ENCODE measurements around the gene CHERP. TPM values are rescaled to one million over a fixed set of nuclear protein-coding genes. Genes with fewer than 3 reads are reported as not detected.
"Not testable (repeated sequence)": the region's sequence is repeated elsewhere in the genome, so short reads cannot be mapped to it uniquely, and the experiment has no call there.

CHERP gene
- total RNA-seq, 1 donor from 2014 or later = 89.8 TPM

DNA sequence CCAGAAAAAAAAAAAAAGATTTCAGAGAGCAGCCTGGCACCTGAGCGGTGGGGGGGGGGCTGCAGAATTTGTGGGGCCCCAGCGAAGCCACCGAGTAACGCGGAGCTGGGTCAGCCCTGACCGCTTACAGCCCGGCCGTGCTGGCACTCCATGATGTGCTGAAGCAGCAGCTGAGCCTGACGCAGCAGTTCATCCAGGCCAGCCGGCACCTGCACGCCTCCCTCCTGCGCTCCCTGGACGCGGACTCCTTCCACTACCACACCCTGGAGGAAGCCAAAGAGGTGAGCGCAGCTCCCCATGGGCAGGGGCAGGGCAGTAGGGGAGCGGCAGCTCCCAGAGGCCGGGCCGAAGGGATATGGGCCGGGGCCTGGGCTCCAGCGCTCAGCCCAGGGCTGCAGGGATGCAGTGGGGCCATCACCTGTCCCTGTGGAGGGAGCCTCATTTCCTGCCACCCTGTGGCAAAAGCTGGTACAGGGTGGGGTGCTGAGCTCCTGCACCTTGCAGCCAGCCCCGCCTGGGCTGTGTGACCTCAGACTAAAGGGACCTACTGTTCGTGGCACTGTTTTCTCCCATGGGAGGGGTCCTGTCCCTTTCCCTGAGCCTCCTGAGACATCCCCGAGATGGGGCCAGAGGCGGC is 27.7 kb downstream of the CHERP start:
- Mint-ChIP-seq H3K27ac (no peak overlapping the region), H3K9me3 (no peaks in the 10 kb centered on the region), H3K4me3 (no peak overlapping the region), H3K36me3 (ENCODE audit: low read depth) (peaks cover 26% of the 10 kb centered on the region), H3K4me1 (peaks cover 2% of the 10 kb centered on the region), H3K27me3 (no peaks in the 10 kb centered on the region)
- intact Hi-C loops (cut with micrococcal nuclease) = no loop called here
- DNase-seq = no peak

DNA sequence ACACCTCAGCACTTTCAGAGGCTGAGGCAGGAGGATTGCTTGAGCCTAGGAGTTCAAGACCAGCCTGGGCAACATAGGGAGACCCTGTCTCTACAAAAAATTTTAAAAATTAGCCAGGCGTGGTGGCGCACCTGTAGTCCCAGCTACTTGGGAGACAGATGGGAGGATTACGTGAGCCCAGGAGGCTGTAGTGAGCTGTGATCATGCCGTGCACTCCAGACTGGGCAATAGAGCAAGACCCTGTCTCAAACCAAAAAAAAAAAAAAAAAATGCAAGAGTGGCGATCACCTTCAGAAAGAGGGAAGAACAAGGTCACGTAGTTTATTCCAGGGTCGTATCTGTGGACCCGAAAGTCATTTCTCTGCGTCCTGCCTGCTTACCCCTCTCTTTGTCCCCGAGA is 29.6 kb downstream of the CHERP start:
- intact Hi-C loops (cut with micrococcal nuclease); H3K4me3 Mint-ChIP-seq; H3K27ac Mint-ChIP-seq; H3K4me1 Mint-ChIP-seq; DNase-seq; H3K9me3 Mint-ChIP-seq; H3K36me3 Mint-ChIP-seq (ENCODE audit: low read depth); H3K27me3 Mint-ChIP-seq: not testable (repeated sequence)

DNA sequence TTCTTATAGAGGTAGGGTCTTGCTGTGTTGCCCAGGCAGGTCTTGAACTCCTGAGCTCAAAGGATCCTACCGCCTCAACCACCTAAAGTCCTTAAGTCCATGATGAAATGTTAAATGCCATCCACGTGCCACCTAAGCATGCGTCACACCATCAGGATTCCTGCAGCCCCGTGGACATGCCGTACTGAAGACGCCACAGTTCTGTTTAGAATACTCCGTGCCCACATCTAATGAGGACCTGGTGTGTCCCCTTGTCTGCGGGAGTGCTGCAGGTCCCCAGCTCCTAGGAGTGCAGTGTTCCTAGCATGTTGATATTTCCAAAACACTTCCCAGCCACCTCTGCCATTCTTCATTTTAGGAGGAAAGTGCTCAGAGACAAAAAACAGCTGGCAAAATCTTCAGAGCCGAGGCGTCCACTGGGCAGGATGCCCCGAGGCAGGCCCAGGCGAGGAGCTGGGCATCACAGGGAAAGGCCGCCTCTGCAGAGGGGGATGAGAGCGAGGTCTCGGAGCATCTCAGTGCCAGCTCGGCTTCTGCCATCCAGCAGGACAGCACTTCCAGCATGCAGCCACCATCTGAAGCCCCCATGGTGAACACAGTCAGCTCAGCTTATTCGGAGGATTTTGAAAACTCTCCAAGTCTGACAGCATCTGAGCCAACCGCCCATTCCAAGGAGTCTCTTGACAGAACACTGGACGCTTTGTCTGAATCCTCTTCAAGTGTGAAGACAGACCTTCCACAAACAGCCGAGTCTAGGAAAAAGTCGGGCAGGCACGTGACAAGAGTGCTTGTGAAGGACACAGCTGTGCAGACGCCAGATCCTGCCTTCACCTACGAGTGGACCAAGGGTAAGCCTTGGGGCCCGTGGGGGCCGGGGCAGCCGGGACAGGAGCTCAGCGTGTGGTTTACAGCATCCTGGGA is 32.8 kb downstream of the CHERP start:
- H3K36me3 Mint-ChIP-seq (ENCODE audit: low read depth) = peaks cover 3% of the 10 kb centered on the region
- intact Hi-C loops (cut with micrococcal nuclease) = no loop called here
- peaks cover 2% of the 10 kb centered on the region for H3K4me1 Mint-ChIP-seq
- no peak overlapping the region for H3K4me3 Mint-ChIP-seq
- no peak for DNase-seq
- H3K27me3 Mint-ChIP-seq = no peaks in the 10 kb centered on the region
- no peaks in the 10 kb centered on the region for H3K9me3 Mint-ChIP-seq
- no peak overlapping the region for H3K27ac Mint-ChIP-seq

DNA sequence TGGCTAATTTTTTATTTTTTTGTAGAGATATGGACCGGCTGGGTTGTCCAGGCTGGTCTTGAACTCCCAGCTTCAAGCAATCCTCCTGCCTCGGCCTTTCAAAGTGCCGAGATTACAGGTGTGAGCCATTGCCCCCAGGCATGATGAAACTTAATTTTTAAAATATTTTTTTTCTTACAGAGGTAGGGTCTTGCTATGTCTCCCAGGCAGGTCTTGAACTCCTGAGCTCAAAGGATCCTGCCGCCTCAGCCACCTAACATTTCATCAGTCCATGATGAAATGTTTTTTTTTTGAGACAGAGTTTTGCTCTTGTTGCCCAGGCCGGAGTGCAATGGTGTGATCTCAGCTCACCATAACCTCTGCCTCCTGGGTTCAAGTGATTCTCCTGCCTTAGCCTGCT is 33.7 kb downstream of the CHERP start:
- Mint-ChIP-seq H3K4me1 (peaks cover 2% of the 10 kb centered on the region), H3K9me3 (no peaks in the 10 kb centered on the region), H3K27me3 (no peaks in the 10 kb centered on the region), H3K36me3 (ENCODE audit: low read depth) (peaks cover 3% of the 10 kb centered on the region), H3K27ac (no peak overlapping the region), H3K4me3 (no peak overlapping the region)
- intact Hi-C loops (cut with micrococcal nuclease) = no loop called here
- no peak for DNase-seq

DNA sequence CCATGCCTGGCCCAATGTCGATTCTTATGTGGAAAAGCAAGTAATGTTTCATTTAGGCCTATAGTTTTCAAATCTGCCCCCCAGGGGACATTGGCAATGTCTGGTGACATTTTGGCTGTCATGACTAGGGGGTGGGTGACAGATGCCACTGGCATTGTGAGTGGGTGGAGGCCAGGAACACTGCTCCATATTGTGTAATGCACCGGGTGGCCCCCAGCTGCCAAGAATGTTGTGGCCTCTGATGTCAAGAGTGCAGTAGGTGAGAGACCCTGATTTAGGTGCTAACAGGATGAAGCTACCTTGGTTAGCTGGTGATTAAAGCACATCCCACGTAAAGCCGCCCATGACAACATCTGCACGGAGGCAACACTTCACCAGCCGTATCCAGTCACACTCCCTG is 35.3 kb downstream of the CHERP start:
- Mint-ChIP-seq H3K9me3 (no peaks in the 10 kb centered on the region), H3K4me3 (no peak overlapping the region), H3K36me3 (ENCODE audit: low read depth) (peaks cover 1% of the 10 kb centered on the region), H3K27me3 (no peaks in the 10 kb centered on the region), H3K4me1 (no peaks in the 10 kb centered on the region), H3K27ac (no peak overlapping the region)
- intact Hi-C loops (cut with micrococcal nuclease) = no loop called here
- DNase-seq = no peak

DNA sequence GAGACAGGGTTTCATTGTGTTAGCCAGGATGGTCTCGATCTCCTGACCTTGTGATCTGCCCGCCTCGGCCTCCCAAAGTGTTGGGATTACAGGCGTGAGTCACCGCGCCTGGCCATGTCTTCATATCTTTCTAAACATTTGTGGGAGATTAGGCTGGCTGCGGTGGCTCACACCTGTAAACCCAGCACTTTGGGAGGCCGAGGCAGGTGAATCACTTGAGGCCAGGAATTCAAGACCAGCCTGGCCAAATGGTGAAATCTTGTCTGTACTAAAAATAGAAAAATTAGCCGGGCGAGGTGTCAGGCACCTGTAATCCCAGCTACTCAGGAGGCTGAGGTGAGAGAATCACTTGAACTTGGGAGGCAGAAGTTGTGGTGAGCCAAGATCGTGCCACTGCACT is 36.1 kb downstream of the CHERP start:
- DNase-seq; H3K4me1 Mint-ChIP-seq; H3K9me3 Mint-ChIP-seq; H3K27me3 Mint-ChIP-seq; H3K36me3 Mint-ChIP-seq (ENCODE audit: low read depth); intact Hi-C loops (cut with micrococcal nuclease); H3K4me3 Mint-ChIP-seq; H3K27ac Mint-ChIP-seq: not testable (repeated sequence)

DNA sequence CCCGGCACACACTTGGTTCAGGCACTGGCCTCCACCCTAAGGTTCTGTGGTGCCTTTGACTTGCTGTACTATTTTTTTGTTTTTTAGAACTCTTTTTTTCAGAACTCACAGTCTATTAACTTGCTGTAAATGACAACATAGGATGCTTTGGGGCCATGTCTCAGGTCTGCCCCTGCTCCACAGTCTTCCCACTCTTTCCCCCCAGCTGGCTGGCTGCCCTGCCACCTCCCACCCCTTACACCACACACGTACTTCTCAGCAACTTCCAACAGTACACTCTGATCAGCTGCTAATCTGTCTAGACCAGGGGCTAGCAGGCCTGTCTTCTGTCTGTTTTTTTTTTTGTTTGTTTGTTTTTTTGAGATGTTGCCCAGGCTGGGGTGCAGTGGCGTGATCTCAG is 38.0 kb downstream of the CHERP start:
- intact Hi-C loops (cut with micrococcal nuclease) = no loop called here
- no peak for DNase-seq
- Mint-ChIP-seq H3K36me3 (ENCODE audit: low read depth) (peaks cover 2% of the 10 kb centered on the region), H3K9me3 (no peaks in the 10 kb centered on the region), H3K4me1 (no peaks in the 10 kb centered on the region), H3K27me3 (no peaks in the 10 kb centered on the region), H3K27ac (no peak overlapping the region), H3K4me3 (no peak overlapping the region)

DNA sequence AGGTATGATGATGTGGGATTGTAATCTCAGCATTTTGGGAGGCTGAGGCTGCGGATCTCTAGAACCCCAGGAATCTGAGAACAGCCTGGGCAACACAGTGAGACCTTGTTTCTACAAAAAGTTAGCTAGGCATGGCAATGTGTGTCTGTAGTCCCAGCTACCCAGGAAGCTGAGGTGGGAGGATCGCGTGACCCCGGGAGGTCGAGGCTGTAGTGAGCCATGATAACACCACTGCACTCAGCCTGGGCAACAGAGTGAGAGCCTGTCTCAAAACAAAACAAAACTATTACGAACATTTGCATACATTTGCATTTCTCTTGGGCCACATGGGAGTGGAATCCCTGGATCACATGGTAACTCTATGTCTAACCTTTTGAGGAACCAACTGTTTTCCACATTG is 44.4 kb downstream of the CHERP start:
- Mint-ChIP-seq H3K27ac (no peak overlapping the region), H3K4me3 (peak overlapping the region; percentile 96), H3K36me3 (ENCODE audit: low read depth) (peaks cover 2% of the 10 kb centered on the region), H3K27me3 (no peaks in the 10 kb centered on the region), H3K9me3 (no peaks in the 10 kb centered on the region), H3K4me1 (peaks cover 14% of the 10 kb centered on the region)
- no peak for DNase-seq
- intact Hi-C loops (cut with micrococcal nuclease) = loop anchor here (2.0 kb wide), 1 partner anchor 123 kb away; no protein-coding TSS in a partner anchor

DNA sequence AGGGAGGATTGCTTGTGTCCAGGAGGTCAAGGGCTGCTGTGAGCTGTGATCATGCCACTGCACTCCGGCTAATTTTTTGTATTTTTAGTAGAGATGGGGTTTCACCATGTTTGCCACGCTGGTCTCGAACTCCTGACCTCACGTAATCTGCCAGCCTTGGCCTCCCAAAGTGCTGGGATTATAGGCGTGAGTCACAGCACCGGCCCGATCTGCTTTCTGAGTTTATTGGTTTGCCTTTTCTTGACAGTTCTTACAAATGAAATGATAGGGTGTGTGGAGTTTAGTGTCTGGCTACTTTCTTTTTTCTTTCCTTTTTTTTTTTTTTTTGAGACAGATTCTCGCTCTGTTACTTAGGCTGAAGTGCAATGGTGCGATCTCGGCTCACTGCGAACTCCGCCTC is 45.2 kb downstream of the CHERP start:
- intact Hi-C loops (cut with micrococcal nuclease) = loop anchor here (2.0 kb wide), 1 partner anchor 124 kb away; no protein-coding TSS in a partner anchor
- H3K36me3 Mint-ChIP-seq (ENCODE audit: low read depth) = peaks cover 2% of the 10 kb centered on the region
- no peak overlapping the region for H3K27ac Mint-ChIP-seq
- DNase-seq = no peak
- H3K9me3 Mint-ChIP-seq = no peaks in the 10 kb centered on the region
- H3K4me3 Mint-ChIP-seq = peak overlapping the region; percentile 96
- H3K27me3 Mint-ChIP-seq = no peaks in the 10 kb centered on the region
- peaks cover 14% of the 10 kb centered on the region for H3K4me1 Mint-ChIP-seq

DNA sequence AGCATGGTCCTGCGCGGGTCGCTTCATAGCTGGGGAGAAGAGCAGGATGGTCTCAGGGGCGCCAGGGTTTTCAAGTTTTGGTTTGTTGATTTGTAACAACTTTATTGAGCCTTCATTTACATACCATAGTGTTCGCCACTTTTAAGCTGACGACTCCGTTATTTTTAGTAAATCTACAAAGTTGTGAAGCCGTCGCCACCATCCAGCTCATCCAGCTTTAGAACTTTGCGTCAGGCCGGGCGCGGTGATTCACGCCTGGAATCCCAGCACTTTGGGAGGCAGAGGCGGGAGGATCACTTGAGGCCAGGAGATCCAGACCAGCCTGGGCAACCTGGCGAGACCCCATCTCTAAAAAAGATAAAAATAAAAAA is 45.6 kb downstream of the CHERP start:
- Mint-ChIP-seq H3K27ac (peak overlapping the region; percentile 93), H3K27me3 (no peaks in the 10 kb centered on the region), H3K36me3 (ENCODE audit: low read depth) (peaks cover 2% of the 10 kb centered on the region), H3K9me3 (no peaks in the 10 kb centered on the region), H3K4me1 (peaks cover 14% of the 10 kb centered on the region), H3K4me3 (peak overlapping the region; percentile 96)
- no peak for DNase-seq
- intact Hi-C loops (cut with micrococcal nuclease) = loop anchor here (1.0 to 2.0 kb wide), 4 partner anchors 24 to 132 kb away; partner anchors contain the start of genes CHERP and MED26

DNA sequence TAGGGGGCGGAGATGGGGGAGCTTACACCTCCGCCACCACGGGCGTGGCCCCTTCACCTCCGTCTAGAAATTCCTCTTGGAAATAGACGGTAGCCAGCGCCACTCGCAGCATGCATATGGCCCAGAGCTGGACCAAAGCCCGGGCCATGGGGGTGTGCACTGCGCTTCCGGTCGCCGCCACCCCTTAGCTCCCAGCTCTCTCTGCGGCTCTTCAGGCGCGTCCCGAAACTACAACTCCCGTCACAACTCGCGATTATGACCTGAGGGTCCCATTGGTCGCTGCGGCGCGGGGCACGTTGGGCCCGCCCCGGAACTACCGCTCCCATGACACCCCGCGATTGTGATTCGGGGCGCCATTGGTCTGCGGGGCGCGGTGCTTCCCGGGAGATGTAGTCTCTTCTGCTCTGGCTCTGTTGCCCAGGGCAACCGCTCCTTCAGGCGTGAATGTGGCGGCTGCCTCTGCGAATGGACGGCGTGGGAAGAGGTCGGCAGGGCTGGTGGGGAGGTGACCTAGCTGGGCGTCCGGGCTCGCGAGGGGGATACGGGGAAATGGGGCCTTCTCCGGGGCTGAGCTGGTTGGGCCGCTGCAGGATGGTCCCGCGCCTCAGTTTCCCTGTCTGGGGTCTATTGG is 46.1 kb downstream of the CHERP start, which contains the start of the genes C19orf44 and CALR3:
TSS of gene C19orf44 (plus strand) at position 413 of the 631 bp plus-strand sequence. CDS start 4,399 bp downstream, outside the sequence.
TSS of gene CALR3 (minus strand) at position 186 of the 631 bp plus-strand sequence. CDS start at position 148, 38 bp downstream.
- DNase-seq = peak; percentile 99
- H3K4me1 Mint-ChIP-seq = peaks cover 14% of the 10 kb centered on the region
- H3K27me3 Mint-ChIP-seq = no peaks in the 10 kb centered on the region
- peak within 1 kb of the TSS; percentile 93 for H3K27ac Mint-ChIP-seq
- no peaks in the 10 kb centered on the region for H3K36me3 Mint-ChIP-seq (ENCODE audit: low read depth)
- no peaks in the 10 kb centered on the region for H3K9me3 Mint-ChIP-seq
- intact Hi-C loops (cut with micrococcal nuclease) = loop anchor here (1.0 to 2.0 kb wide), 4 partner anchors 24 to 132 kb away; partner anchors contain the start of genes CHERP and MED26
- peak within 1 kb of the TSS; percentile 96 for H3K4me3 Mint-ChIP-seq

DNA sequence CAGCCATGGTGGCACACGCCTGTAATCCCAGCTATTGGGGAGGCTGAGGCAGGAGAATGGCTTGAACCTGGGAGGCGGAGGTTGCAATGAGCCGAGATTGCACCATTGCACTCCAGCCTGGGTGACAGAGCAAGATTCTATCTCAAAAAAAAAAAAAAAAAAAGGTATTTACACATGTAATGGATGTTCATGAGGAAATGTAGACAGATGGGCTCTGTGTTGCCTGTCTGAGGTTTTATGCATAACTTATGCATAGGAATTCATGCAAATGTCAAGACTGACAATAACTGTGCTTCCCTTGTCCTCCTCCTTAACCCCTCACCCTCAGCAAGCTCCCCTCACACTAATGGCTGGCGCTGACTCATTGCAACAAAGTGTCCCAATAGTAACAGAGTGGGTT is 55.8 kb downstream of the CHERP start:
- DNase-seq; intact Hi-C loops (cut with micrococcal nuclease); H3K27me3 Mint-ChIP-seq; H3K27ac Mint-ChIP-seq; H3K4me1 Mint-ChIP-seq; H3K4me3 Mint-ChIP-seq; H3K9me3 Mint-ChIP-seq; H3K36me3 Mint-ChIP-seq (ENCODE audit: low read depth): not testable (repeated sequence)

DNA sequence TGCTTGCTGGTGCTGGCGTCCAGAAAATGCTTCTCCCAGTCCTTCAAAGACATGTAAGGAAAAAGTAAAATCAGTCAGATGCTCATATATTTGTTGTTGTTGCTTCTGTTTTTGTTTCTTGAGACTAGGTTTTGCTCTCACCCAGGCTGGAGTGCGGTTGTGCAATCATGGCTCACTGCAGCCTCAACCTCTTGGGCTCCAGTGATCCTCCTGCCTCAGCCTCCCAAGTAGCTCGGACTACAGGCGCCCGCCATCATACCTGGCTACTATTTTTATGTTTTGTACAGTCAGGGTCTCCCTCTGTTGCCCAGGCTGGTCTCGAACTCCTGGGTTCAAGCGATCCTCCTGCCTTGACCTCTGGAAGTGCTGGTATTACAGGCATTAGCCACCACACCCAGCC is 59.5 kb downstream of the CHERP start:
- Mint-ChIP-seq H3K36me3 (ENCODE audit: low read depth) (no peaks in the 10 kb centered on the region), H3K27ac (no peak overlapping the region), H3K4me3 (no peak overlapping the region), H3K9me3 (no peaks in the 10 kb centered on the region), H3K27me3 (no peaks in the 10 kb centered on the region), H3K4me1 (no peaks in the 10 kb centered on the region)
- intact Hi-C loops (cut with micrococcal nuclease) = no loop called here
- no peak for DNase-seq

DNA sequence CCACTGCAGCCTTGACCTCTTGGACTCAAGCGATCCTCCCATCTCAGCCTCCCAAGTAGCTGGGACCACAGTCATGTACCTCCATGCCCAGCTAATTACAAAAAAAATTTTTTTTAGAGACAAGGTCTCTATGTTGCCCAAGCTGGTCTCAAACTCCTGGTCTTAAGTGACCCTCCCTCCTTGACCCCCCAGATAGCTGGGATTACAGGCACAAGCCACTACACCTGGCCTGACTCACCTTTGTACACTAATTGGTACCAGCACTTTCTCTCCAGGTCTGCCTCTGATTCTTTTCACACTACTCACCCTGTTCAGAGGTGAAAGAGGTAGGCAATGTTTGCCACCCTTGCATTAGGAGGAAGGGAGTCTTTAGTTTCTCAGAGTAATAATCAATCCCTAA is 64.9 kb downstream of the CHERP start:
- DNase-seq = no peak
- H3K27ac Mint-ChIP-seq = no peak overlapping the region
- H3K27me3 Mint-ChIP-seq = peaks cover 6% of the 10 kb centered on the region
- H3K9me3 Mint-ChIP-seq = no peaks in the 10 kb centered on the region
- no peak overlapping the region for H3K4me3 Mint-ChIP-seq
- intact Hi-C loops (cut with micrococcal nuclease) = no loop called here
- H3K4me1 Mint-ChIP-seq = no peaks in the 10 kb centered on the region
- no peaks in the 10 kb centered on the region for H3K36me3 Mint-ChIP-seq (ENCODE audit: low read depth)

Data from activated CD4-positive, alpha-beta T cell treated with anti-CD3 and anti-CD28 coated beads, Interleukin-2, amount 10 ng/mL, durations not matched to agents 24 days and 14 days (primary cell).